Suprapubic skin (tissue), 4 donors: ENCODE measurements around the gene TAGLN3. TPM values are rescaled to one million over a fixed set of nuclear protein-coding genes. Genes with fewer than 3 reads are reported as not detected.
"Not testable (repeated sequence)": the region's sequence is repeated elsewhere in the genome, so short reads cannot be mapped to it uniquely, and the experiment has no call there.

Source experiments
- DNase-seq, 2 donors: peaks; one replicate each; pipeline ENCODE4 v3.0.0-alpha.2; 2019; ENCODE audit warnings: low spot score in 2 of 2
- H3K27ac ChIP-seq: fragments of 200-600 bp; sonication (generic); one replicate; pipeline ENCODE4 v1.5.1; 2019
- H3K27me3 ChIP-seq: fragments of 200-600 bp; sonication (generic); one replicate; pipeline ENCODE4 v1.5.1; 2019
- H3K36me3 ChIP-seq: fragments of 200-600 bp; sonication (generic); one replicate; pipeline ENCODE4 v1.5.1; 2019
- H3K4me1 ChIP-seq: fragments of 200-600 bp; sonication (generic); one replicate; pipeline ENCODE4 v1.5.1; 2019
- H3K4me3 ChIP-seq: fragments of 200-600 bp; sonication (generic); one replicate; pipeline ENCODE4 v1.5.1; 2019; ENCODE audit warnings: mild to moderate bottlenecking
- H3K9me3 ChIP-seq: fragments of 200-600 bp; sonication (generic); one replicate; pipeline ENCODE4 v1.5.1; 2019
- EP300 ChIP-seq: sonication (generic); formaldehyde crosslinking; IDR thresholded peaks from one replicate; pipeline ENCODE4 v1.6.1; 2017; ENCODE audit warnings: antibody characterized with exemption
- POLR2A ChIP-seq, 2 donors: fragments of 450-650 bp; IDR thresholded peaks; one replicate each; pipeline ENCODE4 v1.6.1; 2017; ENCODE audit warnings: antibody characterized with exemption in 2 of 2, mild to moderate bottlenecking in 2 of 2, moderate library complexity in 2 of 2
- POLR2AphosphoS5 ChIP-seq, 3 donors: sonication (generic); formaldehyde crosslinking; IDR thresholded peaks; one replicate each; pipeline ENCODE4 v1.6.1; 2017; ENCODE audit warnings: antibody characterized with exemption in 3 of 3
- WGBS: methylation state at CpG from one replicate; pipeline ENCODE4 v1.1.5; 2018; 5-methylcytosine and 5-hydroxymethylcytosine counted together
- total RNA-seq, 4 donors: library from RNA; depleted of rRNA; stranded (reverse); fragments of >200 nt; gene quantifications; one replicate each; pipeline ENCODE4 v1.1.0, GENCODE V29; 2016
- TF ChIP-seq, protein P1 (sequence below), 2 donors: fragments of 200-600 bp in 1 of 2; fragments of 450-650 bp in 1 of 2; sonication (generic) in 1 of 2; IDR thresholded peaks; one replicate each; pipeline ENCODE4 v1.5.1; 2016 to 2019; ENCODE audit warnings: antibody characterized with exemption in 2 of 2, mild to moderate bottlenecking in 1 of 2, moderate library complexity in 1 of 2

Gene TAGLN3
- total RNA-seq, 4 donors from 2014 or later: 0.60 to 0.98 TPM; not detected in 2

DNA sequence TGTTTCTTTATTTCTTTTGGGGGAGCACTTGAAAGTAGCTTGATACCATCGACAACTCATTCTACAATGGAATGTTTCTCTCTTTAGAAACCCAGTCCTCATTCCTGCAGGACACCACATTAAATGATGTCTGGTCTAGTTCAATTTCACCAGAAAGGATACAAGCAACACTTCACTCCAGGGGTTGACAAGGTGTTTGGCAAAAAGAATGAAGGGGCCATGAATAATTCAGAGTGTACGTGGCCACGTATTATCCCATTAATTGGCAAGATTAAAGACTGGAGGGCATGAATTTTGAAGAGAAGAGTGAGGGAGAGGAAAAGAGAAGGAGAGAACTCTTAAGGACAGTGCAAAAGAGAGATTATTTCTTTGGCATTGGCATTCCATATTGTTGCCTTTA, 36.5 kb downstream of the TAGLN3 start:
- WGBS: 77% methylated on average over 3 of the region's 3 CpGs
- TF ChIP-seq EP300 (no peak), POLR2AphosphoS5 (IDR thresholded peaks at IDR 0.05) (no peak), POLR2A (IDR thresholded peaks at IDR 0.05) (no peak)
- TF ChIP-seq, protein P1, sequence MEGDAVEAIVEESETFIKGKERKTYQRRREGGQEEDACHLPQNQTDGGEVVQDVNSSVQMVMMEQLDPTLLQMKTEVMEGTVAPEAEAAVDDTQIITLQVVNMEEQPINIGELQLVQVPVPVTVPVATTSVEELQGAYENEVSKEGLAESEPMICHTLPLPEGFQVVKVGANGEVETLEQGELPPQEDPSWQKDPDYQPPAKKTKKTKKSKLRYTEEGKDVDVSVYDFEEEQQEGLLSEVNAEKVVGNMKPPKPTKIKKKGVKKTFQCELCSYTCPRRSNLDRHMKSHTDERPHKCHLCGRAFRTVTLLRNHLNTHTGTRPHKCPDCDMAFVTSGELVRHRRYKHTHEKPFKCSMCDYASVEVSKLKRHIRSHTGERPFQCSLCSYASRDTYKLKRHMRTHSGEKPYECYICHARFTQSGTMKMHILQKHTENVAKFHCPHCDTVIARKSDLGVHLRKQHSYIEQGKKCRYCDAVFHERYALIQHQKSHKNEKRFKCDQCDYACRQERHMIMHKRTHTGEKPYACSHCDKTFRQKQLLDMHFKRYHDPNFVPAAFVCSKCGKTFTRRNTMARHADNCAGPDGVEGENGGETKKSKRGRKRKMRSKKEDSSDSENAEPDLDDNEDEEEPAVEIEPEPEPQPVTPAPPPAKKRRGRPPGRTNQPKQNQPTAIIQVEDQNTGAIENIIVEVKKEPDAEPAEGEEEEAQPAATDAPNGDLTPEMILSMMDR (IDR thresholded peaks at IDR 0.05): no peak
- Histone ChIP-seq H3K27ac (no peak overlapping the region), H3K36me3 (no peaks in the 10 kb centered on the region), H3K4me1 (no peaks in the 10 kb centered on the region), H3K9me3 (no peaks in the 10 kb centered on the region), H3K4me3 (no peak overlapping the region), H3K27me3 (no peaks in the 10 kb centered on the region)
- no peak for DNase-seq

GRCh38 chr3:112037194-112037593, 38.5 kb downstream of the TAGLN3 start:
- H3K9me3 ChIP-seq, H3K36me3 ChIP-seq, H3K4me3 ChIP-seq, DNase-seq, H3K4me1 ChIP-seq, H3K27me3 ChIP-seq, H3K27ac ChIP-seq: not testable (repeated sequence)
- 51% methylated on average over 4 of the region's 4 CpGs for WGBS

GRCh38 chr3:112038863-112039262, 40.1 kb downstream of the TAGLN3 start:
- no peaks in the 10 kb centered on the region for H3K9me3 ChIP-seq
- no peak overlapping the region for H3K4me3 ChIP-seq
- DNase-seq: no peak
- TF ChIP-seq, protein P1 (IDR thresholded peaks at IDR 0.05): no peak
- TF ChIP-seq POLR2AphosphoS5 (IDR thresholded peaks at IDR 0.05) (no peak), EP300 (no peak), POLR2A (IDR thresholded peaks at IDR 0.05) (no peak)
- no peaks in the 10 kb centered on the region for H3K27me3 ChIP-seq
- no peak overlapping the region for H3K27ac ChIP-seq
- 46% methylated on average over 3 of the region's 3 CpGs for WGBS
- H3K36me3 ChIP-seq: no peaks in the 10 kb centered on the region
- H3K4me1 ChIP-seq: peaks cover 7% of the 10 kb centered on the region

DNA sequence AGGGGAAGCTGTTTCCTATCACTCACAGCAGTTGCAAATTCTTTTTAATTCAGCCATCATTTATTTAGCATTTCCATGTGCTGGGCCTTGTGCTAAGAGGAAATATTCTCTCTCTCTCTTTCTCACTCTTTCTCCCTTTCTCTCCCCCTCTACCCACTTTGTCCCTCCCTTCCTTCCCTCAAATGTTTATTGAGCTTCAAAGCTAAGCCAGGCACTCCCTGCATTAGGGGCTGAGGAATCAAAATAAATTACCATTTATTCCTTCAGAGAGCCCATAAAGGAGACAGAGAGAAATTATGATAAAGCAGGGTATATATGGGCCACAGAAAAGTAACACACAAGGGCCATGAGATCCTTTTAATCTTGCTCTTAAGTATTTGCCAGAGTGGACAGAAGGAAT, 42.6 kb downstream of the TAGLN3 start:
- no peak for DNase-seq
- no peak overlapping the region for H3K4me3 ChIP-seq
- H3K27me3 ChIP-seq: no peaks in the 10 kb centered on the region
- H3K4me1 ChIP-seq: peaks cover 8% of the 10 kb centered on the region
- no peak overlapping the region for H3K27ac ChIP-seq
- no peaks in the 10 kb centered on the region for H3K36me3 ChIP-seq
- H3K9me3 ChIP-seq: no peaks in the 10 kb centered on the region
- TF ChIP-seq, protein P1 (IDR thresholded peaks at IDR 0.05): no peak
- TF ChIP-seq POLR2AphosphoS5 (IDR thresholded peaks at IDR 0.05) (no peak), POLR2A (IDR thresholded peaks at IDR 0.05) (no peak), EP300 (no peak)

- H3K36me3 ChIP-seq: no peaks in the 10 kb centered on the region
- H3K27me3 ChIP-seq: no peaks in the 10 kb centered on the region
- H3K9me3 ChIP-seq: no peaks in the 10 kb centered on the region
- no peak overlapping the region for H3K4me3 ChIP-seq
- DNase-seq: no peak
- H3K4me1 ChIP-seq: peaks cover 8% of the 10 kb centered on the region
- H3K27ac ChIP-seq: no peak overlapping the region
- 47% methylated on average over 6 of the region's 6 CpGs for WGBS
- no peak for TF ChIP-seq EP300
- no peak for TF ChIP-seq POLR2A (IDR thresholded peaks at IDR 0.05)
- TF ChIP-seq POLR2AphosphoS5 (IDR thresholded peaks at IDR 0.05): no peak
- TF ChIP-seq, protein P1 (IDR thresholded peaks at IDR 0.05): no peak
Measured at GRCh38 chr3:112042842-112043280, 44.1 kb downstream of the TAGLN3 start.

- Histone ChIP-seq H3K27ac (no peak overlapping the region), H3K4me3 (no peak overlapping the region), H3K9me3 (no peaks in the 10 kb centered on the region), H3K36me3 (no peaks in the 10 kb centered on the region), H3K27me3 (no peaks in the 10 kb centered on the region), H3K4me1 (peaks cover 8% of the 10 kb centered on the region)
- TF ChIP-seq POLR2AphosphoS5 (IDR thresholded peaks at IDR 0.05): no peak
- TF ChIP-seq, protein P1 (IDR thresholded peaks at IDR 0.05): peak; percentile 75 to 82
- DNase-seq: peak in 1 of 2 donors; percentile 67
- WGBS: 4% methylated on average over 7 of the region's 7 CpGs
Measured at GRCh38 chr3:112043621-112044201, 45.0 kb downstream of the TAGLN3 start.
